GM18520 (cell line): ENCODE results near the gene ALG12.

Experiments used
- ATAC-seq: cut with Tn5 transposase; IDR thresholded peaks from one replicate; pipeline ENCODE4 v1.9.1; 2021; ENCODE audit not compliant: unreplicated experiment

The ALG12 gene

DNA sequence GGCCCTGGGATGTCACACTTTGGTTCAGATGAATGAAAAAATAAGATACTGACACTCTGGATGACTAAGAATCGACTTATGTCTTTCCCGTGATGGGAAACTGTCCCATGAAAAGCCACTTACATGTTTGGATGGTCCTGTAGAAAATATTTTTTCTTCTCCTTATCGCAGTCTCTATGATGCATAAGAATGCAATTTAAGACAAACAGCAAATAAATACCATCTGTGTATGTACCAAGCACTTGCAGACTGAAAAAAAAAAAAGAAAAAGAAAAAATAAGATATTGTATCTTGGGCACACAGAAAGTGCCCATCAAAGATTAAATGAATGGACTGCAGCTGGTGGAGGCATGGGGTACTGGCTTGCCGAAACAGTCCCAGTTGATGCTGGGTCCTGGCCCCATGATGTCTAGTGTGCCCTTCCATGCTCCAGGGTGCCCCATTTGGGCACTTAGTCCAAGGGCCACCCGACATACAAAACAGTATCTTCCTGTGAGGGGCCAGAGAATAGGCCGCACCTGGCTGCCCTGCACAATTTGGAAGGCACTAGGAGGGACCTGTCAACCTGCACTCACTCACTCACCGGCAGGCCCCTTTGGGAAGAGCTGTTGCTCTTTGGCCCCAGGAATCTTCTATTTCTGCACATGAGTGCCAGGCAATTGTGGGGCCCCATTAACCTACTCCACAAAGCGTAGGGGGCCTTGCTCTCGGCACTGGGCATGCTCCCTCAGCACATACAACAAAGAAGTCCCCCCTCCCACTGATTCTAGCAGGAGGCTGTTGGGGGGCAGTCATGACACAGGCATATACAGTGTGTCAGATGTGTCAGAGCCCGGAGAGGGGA is 67.1 kb downstream of the ALG12 start:
- ATAC-seq: no peak
